IPS-20b (cell line): Measurements from ENCODE around the gene TAF11.
A peak's percentile ranks its signal among the peaks of the same experiment; 100 is the strongest.
"Not testable (repeated sequence)": the region's sequence is repeated elsewhere in the genome, so short reads cannot be mapped to it uniquely, and the experiment has no call there.

Experiments used
- H3K27ac ChIP-seq: one replicate; pipeline ENCODE4 v1.5.1; 2013; ENCODE audit warnings: low read length
- H3K27me3 ChIP-seq: 2 replicates; pipeline ENCODE4 v1.6.1; 2013; ENCODE audit warnings: mild to moderate bottlenecking, low read length, inconsistent platforms; ENCODE audit not compliant: insufficient read depth
- H3K36me3 ChIP-seq: 2 replicates; pipeline ENCODE4 v1.6.1; 2013; ENCODE audit warnings: low read depth, mild to moderate bottlenecking, inconsistent platforms, low read length, moderate library complexity; ENCODE audit not compliant: insufficient read depth
- H3K4me1 ChIP-seq: 2 replicates; pipeline ENCODE4 v1.6.1; 2013; ENCODE audit warnings: mild to moderate bottlenecking, control low read depth, inconsistent platforms, low read length, moderate library complexity; ENCODE audit not compliant: insufficient read depth
- H3K4me3 ChIP-seq: 2 replicates; pipeline ENCODE4 v1.5.1; 2013; ENCODE audit warnings: mild to moderate bottlenecking, low read length, inconsistent platforms
- H3K9ac ChIP-seq: 2 replicates; pipeline ENCODE4 v1.6.1; 2013; ENCODE audit warnings: low read depth, mild to moderate bottlenecking, inconsistent platforms, low read length, moderate library complexity
- H3K9me3 ChIP-seq: 2 replicates; pipeline ENCODE4 v1.6.1; 2013; ENCODE audit warnings: mild to moderate bottlenecking, low read depth, low read length, inconsistent platforms; ENCODE audit not compliant: insufficient read depth

Gene TAF11

DNA sequence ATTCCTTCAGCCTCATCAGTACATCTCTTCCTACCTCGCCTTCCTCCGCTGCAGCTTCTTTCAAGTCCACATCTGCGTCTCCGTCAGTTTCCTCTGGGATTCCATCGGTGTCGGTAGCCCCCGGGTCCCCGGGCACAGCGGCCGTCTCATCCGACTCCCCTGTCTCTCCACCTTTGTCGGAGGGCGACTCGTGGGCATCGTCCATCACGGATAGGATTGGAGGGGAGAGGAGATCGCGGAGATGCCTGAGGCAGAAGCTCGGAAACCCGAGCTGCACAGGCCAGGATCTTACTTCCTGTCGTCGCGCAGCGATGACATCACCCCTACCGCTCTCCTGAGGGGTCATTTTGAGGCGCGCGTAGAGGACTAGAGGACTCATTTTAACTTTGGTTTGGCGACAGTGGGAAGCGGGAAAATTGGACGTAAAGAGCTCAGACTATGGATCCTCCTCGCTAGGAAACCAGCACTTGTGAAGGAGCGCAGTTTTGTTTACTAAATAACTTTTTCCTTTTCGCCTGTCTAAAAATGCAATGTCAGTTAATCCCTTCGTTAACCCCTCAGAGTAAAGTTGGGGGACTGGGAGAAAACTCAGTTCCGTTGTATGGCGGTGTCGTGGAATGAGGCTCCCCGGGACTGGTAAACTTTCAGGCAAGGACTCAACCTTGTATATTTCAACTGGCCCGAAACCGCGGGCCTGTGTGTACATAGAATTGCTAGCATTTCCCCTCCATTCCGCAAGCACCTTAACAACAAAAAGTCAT is at the start of gene TAF11:
TSS of gene TAF11 (minus strand) at position 290 of the 761 bp plus-strand sequence. CDS start at position 205, 85 bp downstream.
- Histone ChIP-seq H3K4me3 (peak within 1 kb of the TSS; percentile 99), H3K27ac (peak within 1 kb of the TSS; percentile 42), H3K36me3 (peaks cover 15% of the 10 kb centered on the region; the same call in 1 of the 2 replicates)

GRCh38 chr6:34934516-34934915 is 46.7 kb upstream of the TAF11 start:
- Histone ChIP-seq H3K9ac (no peak overlapping the region), H3K36me3 (no peaks in the 10 kb centered on the region), H3K9me3 (no peaks in the 10 kb centered on the region), H3K4me3 (no peak overlapping the region), H3K4me1 (no peaks in the 10 kb centered on the region), H3K27me3 (no peaks in the 10 kb centered on the region), H3K27ac (no peak overlapping the region)

More for the DNA sequence above, at the start of gene TAF11:
- no peaks in the 10 kb centered on the region for H3K27me3 ChIP-seq
- peak within 1 kb of the TSS; percentile 94 for H3K9ac ChIP-seq
- H3K9me3 ChIP-seq = no peaks in the 10 kb centered on the region
- 0 out of 2 replicates have a peak, but pooled peaks cover 3% of the 10 kb centered on the region for H3K4me1 ChIP-seq

- H3K36me3 ChIP-seq, H3K27ac ChIP-seq, H3K4me1 ChIP-seq, H3K9me3 ChIP-seq, H3K4me3 ChIP-seq, H3K9ac ChIP-seq, H3K27me3 ChIP-seq: not testable (repeated sequence)
Measured at GRCh38 chr6:34932202-34932601, 44.4 kb upstream of the TAF11 start.

- Histone ChIP-seq H3K9ac (no peak overlapping the region), H3K27me3 (0 out of 2 replicates have a peak, but pooled peaks cover 11% of the 10 kb centered on the region), H3K4me3 (no peak overlapping the region), H3K9me3 (no peaks in the 10 kb centered on the region), H3K36me3 (no peaks in the 10 kb centered on the region), H3K4me1 (peaks cover 12% of the 10 kb centered on the region), H3K27ac (no peak overlapping the region)
Measured at GRCh38 chr6:34930221-34930620, 42.4 kb upstream of the TAF11 start.

DNA sequence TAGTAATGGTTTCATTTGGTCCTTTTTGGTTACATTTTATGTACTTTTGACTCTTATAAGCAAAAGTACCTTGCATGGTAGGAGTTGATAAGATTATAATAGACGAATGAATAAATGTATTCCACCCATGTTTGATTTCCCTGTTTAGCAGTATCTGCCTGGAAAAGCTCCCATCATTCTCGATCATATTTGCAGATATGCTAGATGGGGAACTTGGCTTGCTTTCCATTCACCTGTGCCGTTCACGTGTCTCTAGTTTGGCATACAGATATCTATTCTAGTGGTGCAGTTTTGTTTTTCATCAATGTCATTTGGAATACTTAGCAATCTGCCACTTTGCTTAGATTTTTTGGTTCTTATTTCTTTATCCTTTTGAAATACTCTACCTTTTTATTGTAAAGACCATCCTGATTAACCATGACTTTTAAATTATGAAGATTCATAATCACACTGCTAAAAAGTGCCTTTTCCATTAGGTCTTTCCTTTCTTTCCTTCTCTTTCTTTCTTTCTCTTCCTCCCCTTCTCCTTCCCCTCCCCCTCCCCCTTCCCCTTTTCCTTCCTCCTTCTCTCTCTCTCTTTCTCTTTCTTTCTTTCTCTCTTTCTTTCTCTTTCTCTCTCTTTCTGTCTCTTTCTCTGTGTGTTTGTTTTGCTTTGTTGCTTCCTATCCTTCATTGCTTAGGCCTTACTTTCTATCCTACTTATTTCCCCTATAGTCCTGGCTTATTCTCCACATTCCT is 41.6 kb upstream of the TAF11 start:
- H3K4me3 ChIP-seq = no peak overlapping the region
- H3K4me1 ChIP-seq = peaks cover 12% of the 10 kb centered on the region
- H3K27me3 ChIP-seq = 0 out of 2 replicates have a peak, but pooled peaks cover 11% of the 10 kb centered on the region
- H3K27ac ChIP-seq = no peak overlapping the region
- no peak overlapping the region for H3K9ac ChIP-seq
- no peaks in the 10 kb centered on the region for H3K9me3 ChIP-seq
- H3K36me3 ChIP-seq = no peaks in the 10 kb centered on the region

DNA sequence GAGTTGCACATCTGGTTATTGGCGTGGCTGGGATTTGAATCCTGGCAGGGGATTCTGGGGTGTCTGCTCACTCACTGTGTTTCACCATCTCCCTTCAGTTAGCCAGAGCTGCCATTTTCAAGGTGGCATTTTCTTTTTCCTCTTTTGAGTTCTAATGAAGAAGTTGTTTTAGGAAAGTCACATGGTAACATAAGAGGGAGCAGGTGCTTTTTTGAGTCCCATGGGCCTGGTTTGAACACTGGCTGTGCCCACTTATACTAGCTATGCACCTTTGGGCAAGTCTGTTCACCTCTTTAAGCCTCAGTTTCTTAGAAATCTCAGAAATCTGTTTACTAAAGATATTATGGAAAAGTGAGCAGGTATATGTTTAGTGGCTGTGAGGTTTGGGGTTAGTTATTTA is 40.9 kb upstream of the TAF11 start:
- H3K4me1 ChIP-seq = peaks cover 16% of the 10 kb centered on the region
- no peaks in the 10 kb centered on the region for H3K36me3 ChIP-seq
- no peak overlapping the region for H3K9ac ChIP-seq
- no peak overlapping the region for H3K4me3 ChIP-seq
- H3K9me3 ChIP-seq = no peaks in the 10 kb centered on the region
- no peak overlapping the region for H3K27ac ChIP-seq
- 0 out of 2 replicates have a peak, but pooled peaks cover 11% of the 10 kb centered on the region for H3K27me3 ChIP-seq

DNA sequence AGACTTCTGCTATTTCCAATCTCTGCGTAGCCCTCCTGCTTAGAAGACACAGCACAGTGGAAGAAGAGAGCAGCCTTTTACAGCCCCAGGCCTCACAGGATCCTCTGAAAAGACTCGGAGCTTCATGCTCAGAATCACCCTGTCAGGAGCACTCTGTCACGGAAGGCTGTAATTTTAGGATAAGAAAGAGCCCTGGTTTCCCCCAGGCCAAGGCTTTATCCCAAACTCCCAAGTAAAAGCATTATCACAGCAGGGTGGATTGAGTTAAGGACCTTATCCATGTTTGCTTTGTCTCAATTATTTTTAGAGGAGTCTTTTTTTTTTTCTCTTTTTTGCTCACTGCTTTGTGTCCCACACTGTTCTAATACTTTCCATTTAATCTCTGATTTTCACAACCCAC is 40.4 kb upstream of the TAF11 start:
- peaks cover 16% of the 10 kb centered on the region for H3K4me1 ChIP-seq

DNA sequence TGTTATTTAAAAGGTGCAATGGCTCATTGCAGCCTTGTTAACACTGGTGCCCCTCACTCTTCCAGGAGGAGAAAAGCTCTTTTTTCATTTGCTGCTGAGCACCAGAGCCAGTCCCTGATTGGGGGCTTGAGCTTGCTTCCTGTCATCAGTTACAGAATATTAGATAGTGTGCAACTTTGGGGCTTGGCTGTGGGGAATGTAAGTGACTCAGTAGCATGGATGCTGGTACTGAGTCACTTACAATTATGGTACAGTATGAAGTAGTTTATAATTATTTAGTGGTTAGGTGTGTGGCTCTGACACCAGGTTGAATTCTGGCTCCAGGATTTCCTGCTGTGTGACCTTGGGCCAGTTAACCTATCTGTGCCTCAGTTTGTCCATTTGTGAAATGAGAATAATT is 38.8 kb upstream of the TAF11 start:
- H3K36me3 ChIP-seq = no peaks in the 10 kb centered on the region
- 0 out of 2 replicates have a peak, but pooled peaks cover 11% of the 10 kb centered on the region for H3K27me3 ChIP-seq
- no peak overlapping the region for H3K4me3 ChIP-seq
- H3K9me3 ChIP-seq = no peaks in the 10 kb centered on the region
- H3K9ac ChIP-seq = no peak overlapping the region
- peaks cover 16% of the 10 kb centered on the region for H3K4me1 ChIP-seq
- no peak overlapping the region for H3K27ac ChIP-seq

More for the DNA sequence above, 40.4 kb upstream of the TAF11 start:
- H3K9me3 ChIP-seq = no peaks in the 10 kb centered on the region
- H3K9ac ChIP-seq = no peak overlapping the region
- 0 out of 2 replicates have a peak, but pooled peaks cover 11% of the 10 kb centered on the region for H3K27me3 ChIP-seq
- no peak overlapping the region for H3K27ac ChIP-seq
- no peak overlapping the region for H3K4me3 ChIP-seq
- H3K36me3 ChIP-seq = no peaks in the 10 kb centered on the region

- Histone ChIP-seq H3K4me3 (no peak overlapping the region), H3K27ac (no peak overlapping the region), H3K27me3 (0 out of 2 replicates have a peak, but pooled peaks cover 11% of the 10 kb centered on the region), H3K36me3 (no peaks in the 10 kb centered on the region), H3K9ac (no peak overlapping the region), H3K9me3 (no peaks in the 10 kb centered on the region), H3K4me1 (peaks cover 16% of the 10 kb centered on the region)
Measured at GRCh38 chr6:34924831-34925625, 37.2 kb upstream of the TAF11 start.

- no peak overlapping the region for H3K27ac ChIP-seq
- H3K4me1 ChIP-seq = peaks cover 16% of the 10 kb centered on the region
- H3K9ac ChIP-seq = no peak overlapping the region
- H3K9me3 ChIP-seq = no peaks in the 10 kb centered on the region
- H3K36me3 ChIP-seq = no peaks in the 10 kb centered on the region
- H3K27me3 ChIP-seq = 0 out of 2 replicates have a peak, but pooled peaks cover 6% of the 10 kb centered on the region
- no peak overlapping the region for H3K4me3 ChIP-seq
Measured at GRCh38 chr6:34922177-34922663, 34.4 kb upstream of the TAF11 start.

DNA sequence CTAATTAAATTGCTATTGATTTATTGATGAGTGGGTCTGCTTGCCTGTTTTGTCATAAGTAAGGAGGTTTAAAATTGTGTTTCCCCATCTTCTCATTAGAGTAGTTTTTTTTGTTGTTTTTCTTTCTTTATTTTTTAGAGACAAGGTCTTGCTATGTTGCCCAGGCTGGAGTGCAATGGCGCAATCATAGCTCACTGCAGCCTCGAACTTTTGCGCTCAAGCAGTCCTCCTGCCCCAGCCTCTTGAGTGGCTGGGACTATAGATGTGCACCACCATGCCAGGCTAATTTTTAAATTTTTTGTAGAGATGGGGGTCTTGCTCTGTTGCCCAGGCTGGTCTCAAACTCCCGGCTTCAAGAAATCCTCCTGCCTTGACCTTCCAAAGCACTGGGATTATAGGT is 32.3 kb upstream of the TAF11 start:
- H3K4me1 ChIP-seq = peaks cover 4% of the 10 kb centered on the region
- no peak overlapping the region for H3K9ac ChIP-seq
- no peak overlapping the region for H3K27ac ChIP-seq
- no peak overlapping the region for H3K4me3 ChIP-seq
- H3K36me3 ChIP-seq = no peaks in the 10 kb centered on the region
- H3K9me3 ChIP-seq = no peaks in the 10 kb centered on the region
- H3K27me3 ChIP-seq = no peaks in the 10 kb centered on the region
